ENCODE measurements around the gene ERAS.

DNA sequence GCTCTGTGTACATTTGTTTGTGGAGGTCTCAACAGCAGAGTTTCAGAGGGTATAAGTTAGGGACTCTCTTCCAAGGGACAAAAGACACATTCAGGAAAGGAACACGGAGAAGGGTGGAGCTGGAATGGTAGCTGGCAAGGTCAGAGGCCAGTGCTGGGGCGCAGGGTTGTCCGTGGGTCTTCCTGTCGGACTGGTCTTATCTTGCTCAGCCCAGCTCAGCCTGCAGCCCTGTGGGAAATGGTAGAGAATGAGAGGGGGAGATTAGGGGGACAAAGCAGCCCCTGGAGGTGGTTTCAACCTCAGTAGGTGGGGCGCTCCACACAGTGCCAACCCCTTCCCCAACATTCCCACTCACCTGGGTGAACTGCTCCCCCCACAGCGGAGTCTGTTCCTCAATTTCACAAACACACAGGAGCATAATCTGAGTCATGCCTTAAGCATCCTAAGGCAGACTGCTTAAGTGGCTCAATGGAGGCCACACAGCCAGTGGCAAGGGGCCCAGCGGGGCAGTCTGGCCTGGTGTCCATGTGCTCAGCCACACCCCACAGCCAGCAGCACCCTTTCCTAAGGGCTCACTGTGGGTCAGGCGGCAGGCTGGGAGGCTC, 31.3 kb upstream of the ERAS start:
- TF ChIP-seq, protein P1, sequence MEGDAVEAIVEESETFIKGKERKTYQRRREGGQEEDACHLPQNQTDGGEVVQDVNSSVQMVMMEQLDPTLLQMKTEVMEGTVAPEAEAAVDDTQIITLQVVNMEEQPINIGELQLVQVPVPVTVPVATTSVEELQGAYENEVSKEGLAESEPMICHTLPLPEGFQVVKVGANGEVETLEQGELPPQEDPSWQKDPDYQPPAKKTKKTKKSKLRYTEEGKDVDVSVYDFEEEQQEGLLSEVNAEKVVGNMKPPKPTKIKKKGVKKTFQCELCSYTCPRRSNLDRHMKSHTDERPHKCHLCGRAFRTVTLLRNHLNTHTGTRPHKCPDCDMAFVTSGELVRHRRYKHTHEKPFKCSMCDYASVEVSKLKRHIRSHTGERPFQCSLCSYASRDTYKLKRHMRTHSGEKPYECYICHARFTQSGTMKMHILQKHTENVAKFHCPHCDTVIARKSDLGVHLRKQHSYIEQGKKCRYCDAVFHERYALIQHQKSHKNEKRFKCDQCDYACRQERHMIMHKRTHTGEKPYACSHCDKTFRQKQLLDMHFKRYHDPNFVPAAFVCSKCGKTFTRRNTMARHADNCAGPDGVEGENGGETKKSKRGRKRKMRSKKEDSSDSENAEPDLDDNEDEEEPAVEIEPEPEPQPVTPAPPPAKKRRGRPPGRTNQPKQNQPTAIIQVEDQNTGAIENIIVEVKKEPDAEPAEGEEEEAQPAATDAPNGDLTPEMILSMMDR (IDR thresholded peaks at IDR 0.05): no peak
- no peak for TF ChIP-seq POLR2A (IDR thresholded peaks at IDR 0.05)
